Measurements from ENCODE around the gene SPATA17. TPM values are rescaled to one million over a fixed set of nuclear protein-coding genes. Genes with fewer than 3 reads are reported as not detected.

The SPATA17 gene
- polyA plus RNA-seq, 1 donor from 2014 or later = 3.1 TPM

DNA sequence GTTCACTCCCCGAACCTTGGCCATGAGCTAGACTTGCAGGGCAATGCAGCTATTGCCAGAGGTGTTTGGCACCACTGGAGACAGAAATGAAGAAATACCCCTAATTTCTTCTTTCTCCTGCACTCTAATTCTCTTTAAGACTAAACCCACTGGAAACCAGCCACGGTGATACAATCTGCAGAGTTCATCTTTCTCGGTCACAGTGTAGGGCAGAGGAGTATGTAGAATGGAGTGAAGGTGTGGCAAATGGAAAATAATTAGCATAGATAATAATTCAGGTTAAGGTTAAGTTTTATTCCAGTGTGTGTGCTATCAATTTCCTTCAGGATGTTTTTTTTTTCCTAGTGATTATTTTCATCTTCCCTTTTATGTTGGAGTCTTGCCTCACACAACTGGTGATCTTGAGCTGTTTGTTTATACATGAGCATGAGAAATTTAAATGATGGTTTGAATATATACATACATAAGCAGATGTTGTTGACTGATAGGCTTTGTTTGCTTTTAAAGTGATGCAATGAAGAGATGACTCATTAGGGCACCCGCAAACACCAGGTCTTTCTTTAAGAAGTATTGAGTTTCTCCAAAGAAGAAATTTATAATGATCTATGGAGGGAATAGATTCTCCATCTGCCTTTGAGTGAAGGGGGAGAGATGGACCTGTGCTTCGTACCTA lies 81.9 kb downstream of the SPATA17 start:
- Histone ChIP-seq H3F3A (ENCODE audit: insufficient read depth, low read length, poor library complexity, severe bottlenecking) (no peaks in the 10 kb centered on the region), H2AFZ (ENCODE audit: low read depth, low read length) (no peak overlapping the region), H3K36me3 (ENCODE audit: insufficient read depth, low read length) (no peaks in the 10 kb centered on the region)

DNA sequence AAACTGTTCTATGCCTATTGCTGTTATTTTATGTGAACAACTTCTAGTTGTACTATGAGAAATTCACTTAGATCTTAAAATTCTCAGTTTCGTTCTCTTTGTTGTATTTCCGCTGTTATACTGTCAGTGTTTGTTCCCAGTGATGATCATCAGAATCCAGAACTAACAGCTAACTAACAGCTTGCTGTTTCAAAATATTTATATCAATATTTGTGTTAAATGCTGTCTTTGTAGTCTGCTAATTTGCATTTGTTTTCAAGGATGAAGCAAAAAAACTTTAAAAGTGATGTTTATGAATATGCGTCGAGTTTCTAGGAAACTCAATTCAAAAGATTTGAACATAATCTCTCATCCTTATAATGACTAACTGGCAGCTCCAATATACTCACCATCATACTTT lies 84.5 kb downstream of the SPATA17 start:
- Histone ChIP-seq H3K9me3 (ENCODE audit: low read length) (no peaks in the 10 kb centered on the region), H3K9me2 (ENCODE audit: insufficient read depth, low read length) (no peaks in the 10 kb centered on the region), H3K27ac (ENCODE audit: low read length) (no peak overlapping the region), H3K27me3 (ENCODE audit: insufficient read depth, low read depth, low read length) (no peaks in the 10 kb centered on the region), H3K36me3 (ENCODE audit: insufficient read depth, low read length) (no peaks in the 10 kb centered on the region), H3K79me2 (replicated peaks; ENCODE audit: insufficient read depth, low read length) (no peaks in the 10 kb centered on the region), H3K4me2 (ENCODE audit: low read length) (no peak overlapping the region), H3F3A (ENCODE audit: insufficient read depth, low read length, poor library complexity, severe bottlenecking) (no peaks in the 10 kb centered on the region), H2AFZ (ENCODE audit: low read depth, low read length) (no peak overlapping the region), H4K20me1 (ENCODE audit: insufficient read depth) (no peaks in the 10 kb centered on the region), H3K4me3 (ENCODE audit: low read length) (no peak overlapping the region), H3K9ac (ENCODE audit: low read length) (no peak overlapping the region)
- TF ChIP-seq RAD21 (conservative IDR thresholded peaks at IDR 0.05) = no peak
- TF ChIP-seq POLR2AphosphoS5 (IDR thresholded peaks at IDR 0.05) = no peak
- no peak for TF ChIP-seq MXI1 (conservative IDR thresholded peaks at IDR 0.05; ENCODE audit: poor library complexity, severe bottlenecking)
- TF ChIP-seq, protein P1, sequence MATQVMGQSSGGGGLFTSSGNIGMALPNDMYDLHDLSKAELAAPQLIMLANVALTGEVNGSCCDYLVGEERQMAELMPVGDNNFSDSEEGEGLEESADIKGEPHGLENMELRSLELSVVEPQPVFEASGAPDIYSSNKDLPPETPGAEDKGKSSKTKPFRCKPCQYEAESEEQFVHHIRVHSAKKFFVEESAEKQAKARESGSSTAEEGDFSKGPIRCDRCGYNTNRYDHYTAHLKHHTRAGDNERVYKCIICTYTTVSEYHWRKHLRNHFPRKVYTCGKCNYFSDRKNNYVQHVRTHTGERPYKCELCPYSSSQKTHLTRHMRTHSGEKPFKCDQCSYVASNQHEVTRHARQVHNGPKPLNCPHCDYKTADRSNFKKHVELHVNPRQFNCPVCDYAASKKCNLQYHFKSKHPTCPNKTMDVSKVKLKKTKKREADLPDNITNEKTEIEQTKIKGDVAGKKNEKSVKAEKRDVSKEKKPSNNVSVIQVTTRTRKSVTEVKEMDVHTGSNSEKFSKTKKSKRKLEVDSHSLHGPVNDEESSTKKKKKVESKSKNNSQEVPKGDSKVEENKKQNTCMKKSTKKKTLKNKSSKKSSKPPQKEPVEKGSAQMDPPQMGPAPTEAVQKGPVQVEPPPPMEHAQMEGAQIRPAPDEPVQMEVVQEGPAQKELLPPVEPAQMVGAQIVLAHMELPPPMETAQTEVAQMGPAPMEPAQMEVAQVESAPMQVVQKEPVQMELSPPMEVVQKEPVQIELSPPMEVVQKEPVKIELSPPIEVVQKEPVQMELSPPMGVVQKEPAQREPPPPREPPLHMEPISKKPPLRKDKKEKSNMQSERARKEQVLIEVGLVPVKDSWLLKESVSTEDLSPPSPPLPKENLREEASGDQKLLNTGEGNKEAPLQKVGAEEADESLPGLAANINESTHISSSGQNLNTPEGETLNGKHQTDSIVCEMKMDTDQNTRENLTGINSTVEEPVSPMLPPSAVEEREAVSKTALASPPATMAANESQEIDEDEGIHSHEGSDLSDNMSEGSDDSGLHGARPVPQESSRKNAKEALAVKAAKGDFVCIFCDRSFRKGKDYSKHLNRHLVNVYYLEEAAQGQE (IDR thresholded peaks at IDR 0.05; ENCODE audit: borderline replicate concordance) = no peak
- no peak for TF ChIP-seq TAF1 (IDR thresholded peaks at IDR 0.05; ENCODE audit: low read depth)
- no peak for TF ChIP-seq SMC3 (conservative IDR thresholded peaks at IDR 0.05; ENCODE audit: poor library complexity)
- no peak for TF ChIP-seq EP300 (conservative IDR thresholded peaks at IDR 0.05; ENCODE audit: poor library complexity, severe bottlenecking)
- no peak for TF ChIP-seq EZH2 (IDR thresholded peaks at IDR 0.05; ENCODE audit: borderline replicate concordance, insufficient read depth, low read length, poor library complexity, severe bottlenecking)
- no peak for TF ChIP-seq CTCF (IDR thresholded peaks at IDR 0.05; ENCODE audit: poor library complexity, severe bottlenecking)

More for the DNA sequence above, 81.9 kb downstream of the SPATA17 start:
- Histone ChIP-seq H3K4me2 (ENCODE audit: low read length) (no peak overlapping the region), H3K27ac (ENCODE audit: low read length) (no peak overlapping the region), H3K9me3 (ENCODE audit: low read length) (no peaks in the 10 kb centered on the region), H3K79me2 (replicated peaks; ENCODE audit: insufficient read depth, low read length) (no peaks in the 10 kb centered on the region), H3K4me3 (ENCODE audit: low read length) (no peak overlapping the region), H3K9me2 (ENCODE audit: insufficient read depth, low read length) (no peaks in the 10 kb centered on the region), H3K9ac (ENCODE audit: low read length) (no peak overlapping the region), H4K20me1 (ENCODE audit: insufficient read depth) (no peaks in the 10 kb centered on the region), H3K27me3 (ENCODE audit: insufficient read depth, low read depth, low read length) (no peaks in the 10 kb centered on the region)
- TF ChIP-seq EP300 (conservative IDR thresholded peaks at IDR 0.05; ENCODE audit: poor library complexity, severe bottlenecking) = no peak
- no peak for TF ChIP-seq CTCF (IDR thresholded peaks at IDR 0.05; ENCODE audit: poor library complexity, severe bottlenecking)
- no peak for TF ChIP-seq RAD21 (conservative IDR thresholded peaks at IDR 0.05)
- no peak for TF ChIP-seq EZH2 (IDR thresholded peaks at IDR 0.05; ENCODE audit: borderline replicate concordance, insufficient read depth, low read length, poor library complexity, severe bottlenecking)
- TF ChIP-seq TAF1 (IDR thresholded peaks at IDR 0.05; ENCODE audit: low read depth) = no peak
- TF ChIP-seq POLR2AphosphoS5 (IDR thresholded peaks at IDR 0.05) = no peak
- no peak for TF ChIP-seq SMC3 (conservative IDR thresholded peaks at IDR 0.05; ENCODE audit: poor library complexity)

Measured in neural cell (in vitro differentiated cells).